Mucosa of stomach (tissue), 1 donor: Measurements from ENCODE around the gene GLYR1.
"Not testable (repeated sequence)": the region's sequence is repeated elsewhere in the genome, so short reads cannot be mapped to it uniquely, and the experiment has no call there.

Experiments used
- H3K27me3 ChIP-seq: one replicate; pipeline ENCODE4 v1.7.0; 2013; ENCODE audit warnings: mild to moderate bottlenecking, low read length; ENCODE audit not compliant: control insufficient read depth, insufficient read depth
- H3K36me3 ChIP-seq: one replicate; pipeline ENCODE4 v1.7.0; 2013; ENCODE audit warnings: low read length; ENCODE audit not compliant: control insufficient read depth, insufficient read depth
- H3K4me1 ChIP-seq: one replicate; pipeline ENCODE4 v1.7.0; 2013; ENCODE audit warnings: mild to moderate bottlenecking, low read length; ENCODE audit not compliant: control insufficient read depth, insufficient read depth
- H3K4me3 ChIP-seq: one replicate; pipeline ENCODE4 v1.7.0; 2013; ENCODE audit warnings: low read length
- H3K9ac ChIP-seq: one replicate; pipeline ENCODE4 v1.7.0; 2013; ENCODE audit warnings: mild to moderate bottlenecking, low read length, moderate library complexity
- H3K9me3 ChIP-seq: one replicate; pipeline ENCODE4 v1.7.0; 2013; ENCODE audit warnings: mild to moderate bottlenecking, low read length, moderate library complexity; ENCODE audit not compliant: control insufficient read depth
- donor health status: Pancreatic carcinoma.

GLYR1 gene

DNA sequence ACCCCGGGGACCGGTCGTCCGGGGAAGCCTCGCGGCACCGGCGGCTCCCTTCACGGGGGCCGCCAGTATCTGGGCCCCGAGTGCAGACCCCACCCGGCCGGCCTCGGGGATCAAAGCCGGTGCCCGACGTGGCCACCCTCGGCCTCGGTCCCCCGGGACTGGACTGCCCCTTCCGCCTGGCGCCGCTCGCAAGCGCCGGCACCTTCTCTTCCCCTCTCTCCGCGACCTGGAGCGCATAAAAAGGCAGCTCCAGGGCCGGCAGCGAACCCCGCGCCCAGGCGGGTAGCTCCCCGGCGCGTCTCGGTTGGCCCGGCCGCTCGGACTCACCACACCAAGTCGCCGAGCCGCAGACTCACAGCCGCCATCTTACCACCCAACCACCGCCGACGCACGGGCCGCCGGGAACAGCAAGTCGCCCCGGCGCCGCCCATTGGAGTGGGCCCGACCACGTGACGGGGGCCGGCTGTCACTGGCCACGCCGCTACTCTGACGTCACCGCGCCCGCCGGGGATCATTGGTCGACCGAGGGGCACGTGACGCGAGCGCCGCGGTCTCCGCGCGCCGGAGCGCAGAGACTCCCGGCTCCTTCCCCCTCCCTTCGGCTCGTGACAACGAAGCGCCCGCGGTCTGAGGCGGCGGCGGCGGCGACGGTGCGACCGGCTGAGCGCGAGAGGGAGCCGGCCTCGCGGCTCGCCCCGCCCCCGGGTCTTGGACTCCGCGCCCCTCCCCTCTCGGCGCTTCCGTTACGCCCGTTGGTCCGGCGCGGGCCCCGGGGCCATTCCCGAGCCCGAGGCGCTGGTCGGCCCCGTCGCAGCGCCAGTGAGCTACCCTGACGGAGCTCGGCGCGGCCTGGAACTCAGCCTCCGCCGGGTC is at the start of gene GLYR1, which contains the start of gene UBN1:
TSS of gene GLYR1 (minus strand) at position 388 of the 873 bp plus-strand sequence. CDS start at position 365, 23 bp downstream.
TSS of gene UBN1 (plus strand) at position 581 of the 873 bp plus-strand sequence. CDS start 5,437 bp downstream, outside the sequence.
- Histone ChIP-seq H3K4me1 (peaks cover 43% of the 10 kb centered on the region), H3K27me3 (no peaks in the 10 kb centered on the region), H3K9me3 (no peaks in the 10 kb centered on the region), H3K4me3 (peak within 1 kb of the TSS; percentile 57), H3K36me3 (peaks cover 14% of the 10 kb centered on the region), H3K9ac (peak within 1 kb of the TSS; percentile 87)

DNA sequence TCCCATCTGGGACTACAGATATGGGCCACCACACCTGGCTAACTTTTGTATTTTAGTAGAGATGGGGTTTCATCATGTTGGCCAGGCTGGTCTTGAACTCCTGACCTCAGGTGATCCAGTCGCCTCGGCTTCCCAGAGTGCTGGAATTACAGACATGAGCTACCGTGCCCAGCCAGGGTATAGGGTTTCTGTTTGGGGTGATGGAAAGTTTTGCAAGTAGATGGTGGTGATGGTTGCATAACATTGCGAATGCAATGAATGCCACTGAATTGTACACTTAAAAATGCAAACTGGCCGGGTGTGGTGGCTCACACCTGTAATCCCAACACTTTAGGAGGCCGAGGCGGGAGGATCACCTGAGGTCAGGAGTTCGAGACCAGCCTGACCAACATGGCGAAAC is 49.7 kb upstream of the GLYR1 start:
- H3K9ac ChIP-seq, H3K4me3 ChIP-seq, H3K27me3 ChIP-seq, H3K36me3 ChIP-seq, H3K9me3 ChIP-seq, H3K4me1 ChIP-seq: not testable (repeated sequence)

DNA sequence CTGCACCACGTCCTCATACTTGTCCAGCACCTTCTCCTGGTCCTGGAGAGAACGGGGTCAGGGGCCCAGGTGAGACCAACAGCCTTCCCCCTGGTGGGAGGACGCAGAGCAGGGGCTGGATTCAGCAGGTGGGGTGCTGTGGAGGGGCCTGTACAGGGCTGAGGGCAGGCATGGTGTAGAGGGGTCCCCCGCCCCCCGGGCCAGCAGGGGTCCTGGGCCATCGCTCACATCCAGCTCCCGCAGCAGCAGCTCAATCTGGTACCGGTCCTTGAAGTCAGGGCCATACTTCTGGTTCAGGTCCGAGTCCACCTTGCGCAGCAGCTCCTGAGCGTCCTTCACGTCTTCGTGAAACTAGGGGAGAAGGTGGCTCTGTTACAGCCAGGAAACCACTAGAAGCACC is 48.3 kb upstream of the GLYR1 start:
- no peaks in the 10 kb centered on the region for H3K36me3 ChIP-seq
- H3K9me3 ChIP-seq: no peaks in the 10 kb centered on the region
- H3K9ac ChIP-seq: no peak overlapping the region
- no peaks in the 10 kb centered on the region for H3K27me3 ChIP-seq
- no peaks in the 10 kb centered on the region for H3K4me1 ChIP-seq
- H3K4me3 ChIP-seq: no peak overlapping the region

DNA sequence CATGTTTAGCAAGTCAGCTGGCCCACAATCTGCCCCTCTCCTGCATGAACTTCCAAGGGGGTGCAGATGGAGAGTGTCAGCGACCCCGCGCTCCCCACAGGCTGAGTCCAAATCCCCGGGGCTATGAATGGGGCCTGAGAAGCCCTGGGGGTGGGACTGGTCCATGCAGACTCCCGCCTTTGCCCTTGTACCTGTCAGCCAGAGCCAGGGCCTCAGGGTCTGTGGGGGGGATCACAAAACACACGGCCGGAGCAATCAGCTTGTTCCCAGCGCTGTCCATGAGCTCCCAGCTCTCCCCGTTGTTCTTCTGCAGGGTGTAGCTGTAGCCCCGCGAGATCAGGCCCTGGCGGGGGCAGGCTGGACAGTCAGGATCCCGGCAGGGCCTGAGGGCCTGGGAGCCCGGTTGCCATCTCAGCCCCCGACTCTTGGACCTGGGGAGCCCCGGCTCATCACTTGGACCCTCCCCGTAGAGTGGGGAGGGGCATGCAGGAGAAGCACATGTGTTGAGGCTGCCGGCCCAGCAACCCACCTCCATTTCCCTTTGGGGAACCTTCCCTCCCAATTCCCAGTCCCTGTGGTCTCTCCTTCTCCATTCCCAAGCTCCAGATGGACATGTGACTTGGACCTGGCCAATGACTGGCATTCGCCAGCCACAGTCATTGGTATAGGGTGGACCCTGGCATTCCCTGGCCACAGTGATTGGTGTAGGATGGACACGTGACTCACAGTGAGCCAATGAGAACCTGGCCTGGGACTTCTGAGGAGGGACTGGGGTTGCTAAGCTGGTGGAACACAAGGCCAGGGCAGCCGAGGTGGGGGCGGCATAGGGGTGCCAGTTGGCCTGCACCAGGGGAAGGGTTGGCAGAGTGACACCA is 47.4 kb upstream of the GLYR1 start:
- Histone ChIP-seq H3K36me3 (no peaks in the 10 kb centered on the region), H3K9ac (no peak overlapping the region), H3K4me1 (no peaks in the 10 kb centered on the region), H3K9me3 (no peaks in the 10 kb centered on the region), H3K4me3 (no peak overlapping the region), H3K27me3 (no peaks in the 10 kb centered on the region)

DNA sequence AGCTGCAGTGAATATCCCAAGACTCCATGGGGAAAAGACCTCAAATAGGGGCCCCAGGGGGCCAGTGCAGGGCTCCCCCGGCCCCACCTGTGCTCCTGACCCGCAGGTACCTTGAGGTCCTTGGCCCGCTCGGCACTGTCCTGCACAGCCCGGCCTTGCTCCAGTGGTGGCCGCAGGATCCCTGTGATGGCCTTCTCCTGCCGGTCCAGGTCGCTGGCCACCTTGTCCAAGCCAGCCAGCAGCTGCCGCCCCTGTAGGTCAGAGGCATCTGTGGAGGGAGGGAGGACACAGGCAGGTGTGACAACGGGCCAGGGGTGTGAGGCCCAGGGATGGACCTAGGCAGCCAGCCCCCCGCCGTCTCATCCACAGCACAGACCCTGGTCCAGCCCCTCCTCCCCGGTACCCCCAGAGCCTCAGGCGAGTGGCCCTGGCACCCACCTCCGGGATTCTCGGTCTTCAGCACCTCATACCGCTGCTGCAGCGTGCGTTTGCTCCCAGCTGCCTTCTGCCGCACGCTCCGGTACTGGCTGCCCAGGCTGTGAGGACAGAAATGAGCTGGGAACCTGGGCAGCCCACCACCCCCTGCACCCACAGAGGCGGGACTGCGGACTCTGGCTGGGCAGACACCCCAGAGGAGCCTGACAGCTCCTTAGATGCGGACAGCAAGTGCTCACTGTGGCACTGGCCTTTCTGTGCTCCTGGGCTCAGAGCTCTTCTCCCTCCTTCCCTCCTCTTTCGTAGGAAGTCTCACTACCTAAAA is 46.2 kb upstream of the GLYR1 start:
- Histone ChIP-seq H3K4me1 (no peaks in the 10 kb centered on the region), H3K4me3 (no peak overlapping the region), H3K36me3 (peaks cover 4% of the 10 kb centered on the region), H3K27me3 (no peaks in the 10 kb centered on the region), H3K9me3 (no peaks in the 10 kb centered on the region), H3K9ac (no peak overlapping the region)

DNA sequence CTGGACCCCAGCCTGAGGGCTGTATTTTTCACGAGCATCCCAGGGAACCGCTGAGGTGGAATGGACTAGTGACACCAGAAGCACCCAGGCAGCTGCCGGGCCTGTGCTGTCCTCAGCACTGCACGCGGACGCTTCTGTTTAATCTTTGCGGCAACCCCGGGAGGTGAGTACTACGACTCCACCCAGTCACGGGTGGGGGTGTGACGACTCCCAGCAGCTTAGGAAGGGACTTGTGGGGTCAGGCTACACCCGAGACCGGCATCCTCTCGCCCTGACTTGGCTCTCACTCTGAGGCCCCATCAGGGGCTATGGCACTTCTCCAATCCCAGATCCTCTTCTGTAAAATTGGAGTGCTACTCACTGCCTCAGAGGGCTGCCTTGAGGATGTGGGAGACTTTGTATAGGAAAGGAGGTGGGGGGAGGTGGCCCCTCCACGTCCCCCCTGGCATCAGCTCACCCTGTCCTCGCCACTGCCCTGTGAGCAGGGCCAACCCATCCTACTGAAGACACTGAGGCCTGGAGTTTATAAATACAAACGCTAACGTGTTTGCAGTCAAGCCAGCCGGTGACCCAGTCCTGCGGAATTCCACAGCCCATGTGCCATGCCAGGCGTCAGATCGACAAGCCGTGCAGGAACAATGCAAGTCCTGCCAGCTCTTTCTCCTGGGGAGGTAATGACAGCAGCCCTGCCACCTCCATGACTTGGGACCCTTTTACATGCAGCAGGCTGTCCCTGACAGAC is 45.4 kb upstream of the GLYR1 start:
- H3K4me3 ChIP-seq: no peak overlapping the region
- peaks cover 4% of the 10 kb centered on the region for H3K36me3 ChIP-seq
- no peaks in the 10 kb centered on the region for H3K9me3 ChIP-seq
- H3K4me1 ChIP-seq: no peaks in the 10 kb centered on the region
- H3K9ac ChIP-seq: no peak overlapping the region
- no peaks in the 10 kb centered on the region for H3K27me3 ChIP-seq

DNA sequence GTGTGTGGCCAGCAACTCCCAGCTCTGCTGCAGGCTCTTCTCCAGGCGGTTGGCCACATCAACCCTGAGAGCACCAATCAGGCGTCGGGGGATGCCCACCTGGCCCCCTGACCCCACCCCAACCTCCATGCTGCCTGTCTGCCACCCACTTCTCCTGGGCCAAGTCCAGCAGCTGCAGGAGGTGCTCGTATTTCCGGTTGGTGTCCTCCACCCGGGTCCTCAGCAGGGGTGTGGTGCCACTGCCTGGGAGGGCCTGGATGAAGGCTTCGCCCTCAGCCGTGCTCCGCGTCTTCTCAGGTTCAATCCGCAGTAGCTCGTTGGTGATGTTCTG is 44.8 kb upstream of the GLYR1 start:
- H3K4me3 ChIP-seq: no peak overlapping the region
- H3K27me3 ChIP-seq: no peaks in the 10 kb centered on the region
- H3K9ac ChIP-seq: no peak overlapping the region
- H3K36me3 ChIP-seq: peaks cover 4% of the 10 kb centered on the region
- H3K4me1 ChIP-seq: no peaks in the 10 kb centered on the region
- H3K9me3 ChIP-seq: no peaks in the 10 kb centered on the region

DNA sequence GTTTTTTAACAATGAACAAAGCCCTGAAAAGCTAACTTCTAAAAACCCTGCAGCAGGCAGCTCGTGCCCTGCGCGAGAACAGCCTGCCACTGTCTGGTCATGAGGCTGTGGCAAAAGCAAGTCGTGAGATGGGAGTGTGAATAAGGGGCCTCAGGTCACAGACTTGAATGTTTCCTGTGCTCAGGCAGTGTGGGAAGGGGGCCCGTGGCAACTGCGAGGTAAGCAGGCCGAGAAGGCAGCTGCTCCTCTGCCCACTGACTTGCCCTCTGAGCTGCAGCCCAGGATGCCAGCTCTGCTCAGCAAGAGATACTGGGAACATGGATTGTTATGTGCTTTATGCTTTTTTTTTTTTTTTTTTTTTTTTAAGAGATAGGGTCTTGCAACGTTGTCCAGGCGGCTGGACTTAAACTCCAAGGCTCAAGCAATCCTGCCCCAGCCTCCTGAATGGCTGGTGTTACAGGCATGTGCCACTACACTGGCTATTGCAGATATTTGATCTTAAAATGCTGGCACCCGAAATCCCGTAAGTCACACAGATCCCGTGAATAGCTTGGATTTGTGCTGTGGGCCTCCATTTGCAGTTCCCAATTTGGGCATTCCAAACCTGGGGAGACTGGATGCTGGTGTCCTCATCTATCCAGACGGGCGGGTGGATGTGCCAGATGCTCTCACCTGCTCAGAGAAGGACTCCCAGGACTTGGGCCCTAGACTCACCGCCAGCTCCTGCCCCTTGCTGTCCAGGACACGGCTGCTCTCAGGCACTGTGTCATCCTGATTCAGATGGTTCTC is 44.2 kb upstream of the GLYR1 start:
- Histone ChIP-seq H3K36me3 (peaks cover 4% of the 10 kb centered on the region), H3K9me3 (no peaks in the 10 kb centered on the region), H3K27me3 (no peaks in the 10 kb centered on the region), H3K9ac (no peak overlapping the region), H3K4me1 (no peaks in the 10 kb centered on the region), H3K4me3 (no peak overlapping the region)

DNA sequence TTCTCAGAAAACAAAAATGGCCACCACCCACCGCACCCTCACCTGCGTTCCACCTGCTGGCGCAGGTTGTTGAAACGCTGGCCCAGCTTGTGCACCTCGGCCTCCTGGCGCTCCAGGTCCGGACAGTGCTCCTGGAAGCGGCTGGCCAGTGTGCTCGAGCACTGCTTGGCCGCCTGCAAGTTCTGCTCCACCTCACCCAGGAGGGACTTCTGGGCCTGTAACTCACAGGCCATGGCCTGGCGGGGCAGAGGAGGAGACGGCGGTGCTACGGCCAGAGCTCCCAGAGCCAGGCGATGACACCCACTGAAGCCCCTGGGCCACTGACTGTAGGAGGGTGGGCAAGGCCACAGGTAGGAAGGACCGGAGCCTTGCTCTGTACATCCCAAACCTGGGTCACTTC is 43.6 kb upstream of the GLYR1 start:
- Histone ChIP-seq H3K36me3 (peaks cover 4% of the 10 kb centered on the region), H3K9me3 (no peaks in the 10 kb centered on the region), H3K4me3 (no peak overlapping the region), H3K4me1 (no peaks in the 10 kb centered on the region), H3K9ac (no peak overlapping the region), H3K27me3 (no peaks in the 10 kb centered on the region)

DNA sequence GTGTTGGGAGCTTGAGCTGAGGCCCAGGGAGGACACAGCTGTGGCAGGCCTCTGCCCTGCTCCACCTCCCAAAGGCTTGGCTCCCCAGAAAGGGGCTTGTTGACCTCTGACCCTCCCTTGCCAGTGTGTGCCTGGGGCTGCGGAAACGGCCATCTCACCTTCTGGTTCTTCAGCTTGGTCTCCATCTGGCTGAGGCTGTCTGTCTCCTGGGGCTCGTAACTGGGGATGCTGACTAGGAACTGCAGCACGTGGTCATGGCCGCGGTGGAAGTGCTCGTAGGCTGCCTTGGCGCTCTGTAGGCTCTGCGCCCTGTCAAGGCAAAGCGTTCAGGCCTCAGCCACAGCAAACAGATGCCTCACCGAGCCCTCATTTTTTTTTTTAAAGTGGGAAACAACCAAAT is 42.9 kb upstream of the GLYR1 start:
- no peaks in the 10 kb centered on the region for H3K9me3 ChIP-seq
- peaks cover 4% of the 10 kb centered on the region for H3K36me3 ChIP-seq
- no peaks in the 10 kb centered on the region for H3K27me3 ChIP-seq
- H3K4me3 ChIP-seq: no peak overlapping the region
- H3K9ac ChIP-seq: no peak overlapping the region
- H3K4me1 ChIP-seq: no peaks in the 10 kb centered on the region
